Right lobe of liver (tissue), 4 donors: ENCODE data around the gene CTNND1.

Source experiments
- POLR2A ChIP-seq: fragments of 450-650 bp; IDR thresholded peaks from one replicate; pipeline ENCODE4 v1.6.1; 2017; ENCODE audit warnings: antibody characterized with exemption, mild to moderate bottlenecking
- TF ChIP-seq, protein P1 (sequence below), 4 donors: fragments of 200-600 bp in 3 of 4; fragments of 450-650 bp in 1 of 4; IDR thresholded peaks; one replicate each; pipeline versions ENCODE4 v1.5.1 to v1.8.0; 2016 to 2022; ENCODE audit warnings: antibody characterized with exemption in 4 of 4, mild to moderate bottlenecking in 2 of 4
- donor health status: DM: no; HTN: no; CAD: no.
- donor health status: DM: no; HTN: no; CAD: no.
- donor health status: DM: no; HTN: yes; CAD: no.

DNA sequence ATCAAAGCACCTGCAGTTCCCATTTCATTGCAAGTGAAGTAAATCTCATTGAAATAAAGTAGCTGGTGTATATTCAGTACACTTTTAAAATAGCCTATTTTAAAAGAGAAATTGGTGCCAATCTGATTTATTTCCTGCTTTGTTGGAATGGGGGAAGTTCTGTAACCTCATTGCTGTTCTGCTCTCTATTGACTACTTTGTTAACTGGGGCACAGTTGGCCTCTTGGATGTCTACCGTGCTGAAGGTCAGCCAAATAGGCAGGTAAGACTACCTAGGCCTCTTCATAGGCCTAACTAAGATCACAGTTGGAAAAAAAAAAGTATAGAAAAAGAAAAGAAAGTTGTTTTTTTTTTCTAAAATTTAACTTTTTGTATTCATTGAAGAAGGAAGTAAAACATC lies 9.2 kb downstream of the CTNND1 start:
- TF ChIP-seq, protein P1, sequence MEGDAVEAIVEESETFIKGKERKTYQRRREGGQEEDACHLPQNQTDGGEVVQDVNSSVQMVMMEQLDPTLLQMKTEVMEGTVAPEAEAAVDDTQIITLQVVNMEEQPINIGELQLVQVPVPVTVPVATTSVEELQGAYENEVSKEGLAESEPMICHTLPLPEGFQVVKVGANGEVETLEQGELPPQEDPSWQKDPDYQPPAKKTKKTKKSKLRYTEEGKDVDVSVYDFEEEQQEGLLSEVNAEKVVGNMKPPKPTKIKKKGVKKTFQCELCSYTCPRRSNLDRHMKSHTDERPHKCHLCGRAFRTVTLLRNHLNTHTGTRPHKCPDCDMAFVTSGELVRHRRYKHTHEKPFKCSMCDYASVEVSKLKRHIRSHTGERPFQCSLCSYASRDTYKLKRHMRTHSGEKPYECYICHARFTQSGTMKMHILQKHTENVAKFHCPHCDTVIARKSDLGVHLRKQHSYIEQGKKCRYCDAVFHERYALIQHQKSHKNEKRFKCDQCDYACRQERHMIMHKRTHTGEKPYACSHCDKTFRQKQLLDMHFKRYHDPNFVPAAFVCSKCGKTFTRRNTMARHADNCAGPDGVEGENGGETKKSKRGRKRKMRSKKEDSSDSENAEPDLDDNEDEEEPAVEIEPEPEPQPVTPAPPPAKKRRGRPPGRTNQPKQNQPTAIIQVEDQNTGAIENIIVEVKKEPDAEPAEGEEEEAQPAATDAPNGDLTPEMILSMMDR (IDR thresholded peaks at IDR 0.05) = no peak
- no peak for TF ChIP-seq POLR2A
